Fibroblast of the conjunctiva (primary cell): ENCODE measurements around the gene POLE3.
"Not testable (repeated sequence)": the region's sequence is repeated elsewhere in the genome, so short reads cannot be mapped to it uniquely, and the experiment has no call there.

Source experiments
- DNase-seq: peaks from one replicate; pipeline ENCODE4 v3.0.0-alpha.2; 2010; ENCODE audit warnings: low read depth

The POLE3 gene, protein sequence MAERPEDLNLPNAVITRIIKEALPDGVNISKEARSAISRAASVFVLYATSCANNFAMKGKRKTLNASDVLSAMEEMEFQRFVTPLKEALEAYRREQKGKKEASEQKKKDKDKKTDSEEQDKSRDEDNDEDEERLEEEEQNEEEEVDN

DNA sequence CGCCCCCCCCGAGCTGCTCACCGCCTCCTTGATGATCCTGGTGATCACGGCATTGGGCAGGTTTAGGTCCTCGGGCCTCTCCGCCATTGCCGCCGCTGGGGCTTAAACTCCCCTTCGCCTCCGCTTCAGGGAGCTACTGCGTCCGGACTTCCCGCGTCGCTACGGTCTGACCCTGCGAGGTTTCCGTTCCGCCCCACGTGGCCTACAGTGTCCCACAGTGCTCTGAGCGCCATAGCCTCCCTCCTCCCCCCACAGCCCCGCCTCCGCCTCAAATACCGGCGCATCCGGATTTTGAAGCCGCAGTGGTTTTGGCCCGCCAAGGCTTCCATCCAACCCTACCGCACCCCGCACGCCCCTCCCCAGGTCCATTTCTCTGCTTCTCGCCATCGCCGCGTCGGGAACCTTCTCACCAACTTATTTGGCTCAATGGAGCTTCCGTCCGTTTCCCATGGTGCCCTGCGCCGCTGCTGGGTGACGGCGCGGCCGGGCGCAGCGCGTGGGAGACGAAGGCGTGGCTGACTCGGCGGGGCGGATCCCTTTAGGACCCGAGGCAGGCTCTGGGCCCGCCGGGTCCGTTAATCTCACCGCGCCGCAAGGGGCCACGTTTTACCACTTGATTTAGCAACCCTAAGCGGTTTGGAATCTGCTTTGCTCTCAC, at the start of gene POLE3, which contains the start of gene C9orf43:
Gene POLE3 (minus strand): TSS at position 469 of the 658 bp plus-strand sequence. CDS start 382 bp downstream, at position 87.
Gene C9orf43 (plus strand): TSS at position 541 of the 658 bp plus-strand sequence. CDS start 2,747 bp downstream, outside the sequence.
- DNase-seq: peak; percentile 90

DNA sequence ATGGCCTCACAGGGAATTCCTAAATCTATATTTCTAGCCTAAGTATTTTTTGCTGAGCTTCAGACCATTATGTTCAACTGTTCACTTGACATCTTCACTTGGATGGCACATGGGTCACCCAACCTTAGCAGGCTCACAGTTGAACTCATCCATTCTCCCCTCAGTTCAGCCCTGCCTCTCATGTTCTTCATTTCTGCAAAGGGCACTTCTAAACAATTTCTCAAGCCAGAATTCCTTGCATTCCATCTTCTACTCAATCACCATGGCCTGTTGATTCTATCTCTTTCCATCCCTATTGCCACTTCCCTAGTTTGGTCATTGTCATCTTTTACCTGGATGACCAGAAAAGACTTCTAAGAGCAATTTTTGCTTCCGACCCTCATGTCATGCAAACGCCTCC, 45.8 kb upstream of the POLE3 start:
- no peak for DNase-seq

DNA sequence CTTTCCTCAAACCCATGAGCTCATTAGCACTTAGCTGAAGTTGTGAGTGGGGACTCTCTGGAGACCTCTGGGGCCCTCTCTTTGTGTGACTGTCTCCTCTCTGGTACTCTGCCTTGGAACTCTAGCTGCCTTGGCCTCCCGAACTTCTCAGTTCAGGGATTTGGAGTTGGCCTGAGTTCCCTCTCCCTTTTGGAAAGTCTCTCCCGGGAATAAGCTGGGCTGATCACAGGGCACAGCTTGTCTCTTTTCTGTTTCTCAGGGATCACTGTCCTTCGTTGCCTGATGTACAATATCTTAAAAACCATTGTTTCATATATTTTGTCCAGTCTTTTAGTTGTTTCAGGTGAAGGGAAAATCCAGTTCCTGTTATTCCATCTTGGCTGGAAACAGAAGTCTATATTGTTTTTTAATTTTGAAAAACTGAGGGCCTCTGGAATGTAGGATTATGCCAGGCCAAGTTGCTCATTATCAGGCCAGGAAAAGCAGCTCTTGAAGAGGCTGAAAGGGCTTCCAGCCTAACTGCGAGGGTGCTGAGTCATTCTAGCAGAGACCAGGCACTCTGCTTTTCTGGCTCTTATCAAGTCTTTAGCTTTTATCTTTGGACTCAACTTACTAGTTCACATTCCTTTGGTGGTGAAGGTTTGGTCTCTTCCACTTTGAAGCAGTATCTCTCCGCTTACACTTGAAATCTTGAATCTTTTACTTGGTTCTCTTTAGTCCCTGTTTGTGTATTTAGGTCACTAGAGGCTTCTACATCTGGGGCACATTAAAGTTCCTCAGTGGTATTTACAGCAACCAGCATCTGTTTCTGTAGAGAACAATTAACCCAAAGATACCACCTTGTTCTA, 44.7 kb upstream of the POLE3 start:
- peak; percentile 60 for DNase-seq

DNA sequence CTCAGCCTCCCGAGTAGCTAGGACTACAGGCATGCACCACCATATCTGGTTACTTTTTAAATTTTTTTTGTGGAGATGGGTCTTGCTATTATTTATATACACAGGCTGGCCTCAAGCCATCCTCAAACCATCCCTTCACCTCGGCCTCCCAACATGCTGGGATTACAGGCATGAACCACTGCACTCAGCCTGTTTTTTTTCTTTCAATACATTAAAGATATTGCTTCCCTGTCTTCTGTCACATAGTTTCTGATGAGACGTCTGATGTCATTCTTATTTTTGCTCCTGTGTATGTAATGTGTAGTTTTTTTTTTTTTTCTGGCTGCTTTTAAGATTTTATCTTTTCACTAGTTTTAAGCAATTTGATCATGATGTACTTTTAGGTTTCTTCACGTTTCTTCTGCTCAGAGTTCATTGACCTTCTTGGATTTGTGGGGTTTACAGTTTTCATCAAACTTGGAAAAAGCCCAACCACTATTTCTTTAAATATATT, 41.7 kb upstream of the POLE3 start:
- DNase-seq: no peak

DNA sequence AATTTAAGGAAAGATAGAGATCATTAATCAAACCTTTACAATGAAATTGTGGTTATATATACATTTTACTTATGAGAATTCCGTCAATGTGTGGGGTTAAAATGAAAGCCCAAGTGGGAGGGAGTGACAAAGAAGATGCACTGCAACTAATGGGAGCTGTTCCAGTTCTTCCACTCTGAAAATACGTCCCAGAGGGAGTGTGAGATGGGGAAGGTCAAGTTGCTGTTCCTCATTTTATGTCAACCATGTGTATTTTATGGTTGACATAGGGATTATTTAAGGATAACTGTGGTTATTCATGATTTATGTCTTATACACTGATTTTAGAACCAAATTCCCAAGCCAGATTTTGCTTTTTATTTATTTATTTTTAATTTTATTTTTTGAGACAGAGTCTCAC, 38.9 kb upstream of the POLE3 start:
- no peak for DNase-seq

DNA sequence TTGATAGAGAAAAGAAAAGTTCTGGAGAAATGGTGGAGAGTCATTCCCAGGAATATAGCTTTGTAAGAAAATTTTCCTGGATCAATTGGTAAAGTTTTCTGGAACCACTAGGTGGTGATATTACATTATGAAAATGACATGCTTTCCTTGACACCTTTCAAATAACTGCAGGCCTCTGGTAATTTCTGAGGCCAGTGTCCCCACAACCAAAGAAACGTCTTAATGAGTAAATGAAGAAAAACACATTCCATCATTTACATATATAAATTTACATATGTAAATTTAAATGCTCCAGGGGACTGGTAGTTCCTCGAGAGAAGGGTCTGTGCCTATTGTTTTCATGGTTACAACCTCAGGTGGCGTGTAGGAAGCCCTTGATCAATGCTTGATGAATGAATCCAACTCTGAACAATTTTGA, 35.9 kb upstream of the POLE3 start:
- DNase-seq: peak; percentile 35

DNA sequence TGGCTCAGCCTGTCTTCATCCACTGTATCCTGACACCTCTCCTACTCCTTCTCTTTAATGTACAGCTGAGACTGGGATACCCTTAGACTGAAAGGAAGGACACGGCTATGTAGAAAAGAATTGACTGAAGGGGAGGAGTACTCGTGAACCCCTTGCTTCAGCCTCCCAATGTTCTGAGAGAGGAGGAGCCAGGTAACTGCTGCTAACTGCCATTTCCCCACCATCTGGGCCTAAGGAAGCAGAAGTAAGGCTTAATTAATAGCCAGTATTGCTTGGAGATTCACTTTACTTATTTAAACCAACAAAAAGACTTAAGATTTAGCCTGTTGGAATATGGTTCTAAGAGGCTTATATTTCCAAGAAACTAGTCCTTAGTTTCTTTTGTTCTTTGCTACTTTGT, 34.3 kb upstream of the POLE3 start:
- DNase-seq: no peak

DNA sequence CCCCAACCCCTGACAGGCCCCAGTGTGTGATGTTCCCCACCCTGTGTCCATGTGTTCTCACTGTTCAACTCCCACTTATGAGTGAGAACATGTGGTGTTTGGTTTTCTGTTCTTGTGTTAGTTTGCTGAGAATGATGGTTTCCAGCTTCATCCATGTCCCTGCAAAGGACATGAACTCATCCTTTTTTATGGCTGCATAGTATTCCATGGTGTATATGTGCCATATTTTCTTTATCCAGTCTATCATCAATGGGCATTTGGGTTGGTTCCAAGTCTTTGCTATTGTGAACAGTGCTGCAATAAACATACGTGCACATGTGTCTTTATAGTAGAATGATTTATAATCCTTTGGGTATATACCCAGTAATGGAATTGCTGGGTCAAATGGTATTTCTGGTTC, 27.2 kb upstream of the POLE3 start:
- DNase-seq: not testable (repeated sequence)

DNA sequence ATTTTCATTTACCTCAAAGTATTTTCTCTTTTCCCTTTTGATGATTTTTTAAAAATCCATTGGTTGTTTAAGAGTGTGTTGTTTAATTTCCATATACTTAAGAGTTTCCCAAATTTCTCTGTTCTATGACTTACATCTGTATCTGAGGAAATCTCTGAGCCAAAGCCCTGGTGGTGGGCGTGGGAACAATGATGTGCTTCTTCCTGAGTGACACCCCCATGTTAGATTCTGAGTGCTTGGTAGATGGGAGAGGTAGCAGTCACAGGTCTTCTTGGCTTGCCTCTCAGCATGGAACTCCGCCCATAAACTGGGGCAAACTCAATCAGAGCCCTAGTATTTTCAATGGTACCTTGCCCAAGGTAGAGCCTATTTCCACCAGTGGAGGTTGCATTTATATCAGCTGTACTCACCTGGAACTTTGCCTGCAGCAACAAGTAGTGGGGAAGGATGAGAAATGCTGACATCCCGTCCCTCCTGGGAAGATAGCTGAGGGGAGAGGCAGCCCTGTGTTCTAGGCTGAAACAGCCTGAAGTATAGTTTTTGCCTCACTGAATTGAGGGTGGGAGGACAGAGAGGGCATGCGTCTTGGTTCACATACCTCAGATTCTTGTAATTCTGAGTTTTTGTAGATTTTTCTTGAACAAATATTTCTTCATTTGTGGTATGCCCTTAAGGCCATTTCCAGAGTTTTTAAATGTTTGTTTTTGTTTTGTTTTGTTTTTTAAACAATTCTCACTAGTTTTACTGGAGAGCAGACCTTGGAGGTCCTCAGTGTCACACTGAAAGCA, 26.4 kb upstream of the POLE3 start:
- no peak for DNase-seq

DNA sequence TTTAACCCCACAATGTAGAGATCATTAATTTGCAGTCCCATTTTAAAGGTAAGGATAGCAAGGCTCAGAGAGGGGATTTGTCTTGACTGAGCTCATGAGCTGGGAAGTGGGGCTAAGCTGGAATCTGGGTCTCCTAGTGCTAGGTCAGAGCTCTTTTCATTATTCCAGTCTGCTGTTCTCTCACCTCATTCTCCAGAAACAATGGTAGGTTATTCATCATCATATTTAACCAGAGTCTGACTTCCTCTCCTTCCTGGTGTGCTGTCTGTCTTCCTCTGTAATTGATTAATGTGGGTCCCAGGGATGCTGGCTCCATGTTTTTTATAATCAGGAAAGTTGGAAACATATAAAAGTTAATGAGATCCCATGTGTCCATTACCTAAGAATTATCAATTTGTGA, 20.7 kb upstream of the POLE3 start:
- no peak for DNase-seq

DNA sequence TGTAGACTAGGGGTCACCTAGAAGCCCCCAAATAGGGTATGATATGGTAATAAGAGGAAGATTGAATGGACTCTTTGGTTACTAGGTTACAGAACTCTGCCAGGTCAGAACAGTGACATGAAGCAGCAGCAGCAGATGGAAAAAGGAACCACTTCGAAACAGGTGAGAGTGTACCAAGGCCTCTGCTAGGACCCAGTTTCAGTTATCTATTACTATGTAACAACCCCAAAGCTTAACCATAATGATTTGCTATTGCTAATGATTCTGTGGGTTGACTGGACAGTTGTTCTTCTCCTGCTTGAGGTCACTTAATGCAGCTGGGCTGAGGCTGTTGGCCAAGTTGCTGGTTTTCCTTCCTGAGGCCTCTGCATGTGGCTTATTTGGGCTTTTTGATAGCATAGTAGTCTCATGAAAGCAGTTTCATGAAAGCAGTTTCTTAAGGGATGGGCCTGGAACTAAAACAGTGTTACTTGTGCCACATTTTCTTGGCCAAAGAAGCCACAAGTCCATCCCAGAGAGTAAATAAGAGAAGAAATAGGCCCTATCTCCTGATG, 17.7 kb upstream of the POLE3 start:
- DNase-seq: no peak

DNA sequence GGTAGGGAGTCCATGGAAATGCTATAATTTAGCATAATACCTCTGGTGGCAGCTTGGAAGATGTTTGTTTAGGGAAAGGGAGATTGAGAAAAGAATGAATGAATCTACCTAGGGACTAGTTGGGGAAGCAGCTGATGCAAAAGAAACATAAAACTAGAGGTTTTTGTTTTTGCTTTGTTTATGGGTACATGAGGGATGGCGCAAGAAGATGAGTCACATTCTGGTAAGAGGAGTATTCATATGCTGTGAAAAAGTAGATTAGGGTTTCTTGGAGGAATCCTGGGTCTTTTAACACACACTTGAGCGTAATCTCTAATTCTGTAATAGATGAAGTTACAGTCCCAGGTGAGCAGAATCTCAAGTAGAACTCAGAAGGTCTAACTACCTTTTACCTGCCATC, 17.2 kb upstream of the POLE3 start:
- DNase-seq: peak; percentile 12

DNA sequence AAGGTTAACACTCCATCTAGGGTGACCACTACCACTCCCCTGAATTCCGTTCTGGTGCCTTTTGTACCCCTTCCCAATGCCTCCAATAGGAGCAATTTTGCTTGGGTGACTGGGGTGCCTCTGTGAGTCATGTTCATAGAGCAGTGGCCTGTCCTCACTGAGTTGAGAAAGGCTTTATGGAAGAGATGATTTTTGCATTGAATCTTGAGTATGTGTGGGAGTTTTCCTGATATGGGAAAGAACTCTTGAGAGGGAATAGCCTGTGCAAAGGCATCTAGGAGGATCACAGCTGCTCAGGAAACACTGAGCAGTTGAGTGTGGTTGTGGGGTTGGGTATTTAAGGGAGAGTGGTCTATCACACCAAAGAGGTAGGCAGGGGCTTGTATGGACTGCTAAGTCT, 16.2 kb upstream of the POLE3 start:
- no peak for DNase-seq

DNA sequence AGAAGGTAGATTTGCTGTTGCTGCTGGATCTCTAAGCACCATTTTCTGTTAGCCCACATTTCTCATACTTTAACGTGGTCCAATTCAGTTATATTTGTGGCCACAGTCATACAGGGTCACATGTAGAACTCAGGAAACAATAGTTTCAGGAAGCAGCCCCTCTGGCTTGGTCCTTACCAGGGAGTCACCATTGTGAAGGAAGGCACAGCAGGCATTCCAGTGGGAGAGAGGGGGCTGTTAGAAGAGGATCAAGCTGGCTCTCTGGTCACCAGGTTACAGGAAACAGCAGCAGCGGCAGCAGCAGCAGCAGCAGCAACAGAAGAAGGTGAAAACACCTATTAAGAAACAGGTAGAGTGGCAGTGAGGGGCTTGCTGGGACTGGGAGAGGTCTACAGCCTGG, 14.6 kb upstream of the POLE3 start:
- no peak for DNase-seq

DNA sequence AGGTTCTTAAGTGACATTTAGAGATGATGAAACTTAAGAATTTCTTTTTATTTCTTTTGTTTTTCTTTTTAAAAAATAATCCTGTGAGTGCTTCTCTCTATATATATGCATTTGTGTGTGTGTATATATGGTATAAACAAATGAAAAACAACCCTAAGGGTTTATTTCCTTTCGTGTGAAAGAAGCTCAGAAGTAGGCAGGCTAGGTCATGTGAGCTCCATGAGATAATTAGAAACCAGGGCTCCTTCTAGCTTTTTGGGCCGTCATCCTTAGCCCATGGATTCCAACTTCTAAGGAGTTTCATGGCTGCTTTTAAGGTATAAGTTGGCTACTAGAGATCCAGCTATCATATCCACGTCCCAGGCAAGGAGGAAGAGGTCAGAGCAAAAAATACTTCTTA, 11.3 kb upstream of the POLE3 start:
- no peak for DNase-seq

DNA sequence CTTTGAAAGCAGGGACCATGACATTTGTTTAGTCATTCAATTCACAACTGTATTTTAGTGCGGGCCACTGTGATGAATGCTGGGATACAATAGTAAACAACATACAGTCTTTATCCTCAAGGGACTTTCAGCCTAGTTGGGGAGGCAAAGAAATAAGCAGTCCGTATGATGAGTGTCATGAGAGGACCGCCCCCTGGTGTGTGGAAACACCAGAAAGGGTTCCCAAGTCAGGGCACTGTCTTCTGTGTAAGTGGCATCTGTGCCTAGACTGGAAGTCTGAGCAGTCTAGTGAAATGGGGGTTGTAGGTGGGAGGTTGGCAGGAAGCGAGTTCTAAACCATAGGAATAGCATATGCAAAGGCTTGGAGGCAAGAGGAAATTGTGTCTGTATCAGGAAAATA, 6.9 kb upstream of the POLE3 start:
- no peak for DNase-seq

DNA sequence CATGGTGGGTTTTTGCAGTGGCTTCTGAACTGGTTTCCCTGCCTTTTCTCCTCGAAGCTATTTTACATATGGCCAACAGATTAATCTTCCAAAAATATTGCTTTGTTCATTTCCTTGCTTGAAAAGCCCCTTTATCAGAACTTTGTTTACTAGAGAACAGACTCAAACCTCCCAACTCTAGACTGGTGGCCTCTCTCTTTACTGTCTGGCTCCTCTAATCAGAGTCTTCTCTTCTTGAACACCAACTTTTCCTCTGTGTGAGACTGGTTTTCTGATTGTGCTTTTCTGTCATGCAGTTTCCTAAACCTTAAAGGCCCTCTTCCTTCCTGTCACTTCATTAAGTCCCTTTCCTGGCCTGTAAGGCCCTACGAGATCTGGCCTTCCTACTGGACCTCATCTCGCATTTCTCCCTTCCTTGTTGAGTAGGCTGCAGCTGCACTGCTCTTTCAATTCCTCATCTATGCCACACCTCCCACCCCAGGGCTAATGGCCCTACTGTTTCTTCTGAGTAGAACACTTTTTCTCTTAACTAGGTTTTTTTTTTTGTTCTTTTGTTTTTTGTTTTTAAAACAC, 5.8 kb upstream of the POLE3 start:
- no peak for DNase-seq

DNA sequence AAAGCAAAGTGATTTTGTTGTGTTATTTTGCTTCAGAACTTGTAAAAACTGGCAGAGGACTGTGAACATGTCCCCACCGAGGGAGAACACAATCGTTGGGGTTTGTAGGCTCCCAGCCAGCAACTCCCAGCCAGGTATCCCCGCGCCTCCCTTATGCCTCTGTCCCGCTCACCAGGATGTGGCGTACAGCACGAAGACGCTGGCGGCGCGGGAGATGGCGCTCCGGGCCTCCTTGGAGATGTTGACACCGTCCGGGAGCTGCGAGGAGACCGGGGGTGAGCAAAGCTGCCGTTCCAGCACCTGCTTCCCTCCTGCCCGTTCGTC, 630 bp downstream of the POLE3 start:
- DNase-seq: no peak

DNA sequence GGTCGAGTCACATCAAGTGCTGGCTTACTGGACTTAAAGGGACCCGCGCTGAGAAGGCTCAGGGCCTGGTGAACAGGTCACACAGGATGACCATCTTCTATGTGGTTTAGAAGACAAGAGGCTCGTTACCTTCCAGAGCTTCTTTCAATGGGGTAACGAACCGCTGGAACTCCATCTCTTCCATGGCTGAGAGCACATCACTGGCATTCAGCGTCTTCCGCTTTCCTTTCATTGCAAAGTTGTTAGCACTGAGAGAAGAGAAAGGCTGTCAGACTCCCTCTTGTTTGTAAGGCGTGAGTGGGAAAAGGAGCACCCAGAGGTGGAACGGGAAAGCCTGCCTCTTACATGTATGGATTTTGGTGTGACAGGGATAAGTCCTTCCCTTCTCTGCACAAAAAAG, 994 bp downstream of the POLE3 start:
- no peak for DNase-seq

DNA sequence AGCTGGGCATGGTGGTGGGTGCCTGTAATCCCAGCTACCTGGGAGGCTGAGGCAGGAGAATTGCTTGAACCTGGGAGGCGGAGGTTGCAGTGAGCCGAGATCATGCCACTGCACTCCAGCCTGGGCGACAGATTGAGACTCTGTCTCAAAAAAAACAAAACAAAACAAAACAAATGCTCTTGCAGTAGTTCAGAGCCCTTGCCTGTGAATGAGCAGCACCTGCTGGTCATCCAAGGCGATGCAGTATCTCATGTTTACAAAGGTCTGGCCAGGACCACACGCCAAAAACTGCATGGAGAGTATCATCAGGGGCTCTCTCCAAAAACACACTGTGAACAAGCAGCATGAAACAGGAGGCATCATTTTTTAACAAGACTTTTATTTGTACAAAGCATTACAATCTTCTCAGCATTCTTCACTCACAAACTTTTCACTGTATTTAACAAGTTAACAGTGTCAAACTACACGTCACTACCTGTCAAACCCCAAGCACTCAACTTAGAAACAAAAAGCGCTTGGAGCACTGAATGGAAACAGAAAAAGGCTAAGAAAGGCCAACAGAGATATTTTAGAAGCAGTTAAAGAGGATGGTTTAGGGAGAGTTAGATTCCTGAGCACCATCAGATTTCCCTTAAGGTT, 3.5 kb downstream of the POLE3 start:
- peak; percentile 65 for DNase-seq

DNA sequence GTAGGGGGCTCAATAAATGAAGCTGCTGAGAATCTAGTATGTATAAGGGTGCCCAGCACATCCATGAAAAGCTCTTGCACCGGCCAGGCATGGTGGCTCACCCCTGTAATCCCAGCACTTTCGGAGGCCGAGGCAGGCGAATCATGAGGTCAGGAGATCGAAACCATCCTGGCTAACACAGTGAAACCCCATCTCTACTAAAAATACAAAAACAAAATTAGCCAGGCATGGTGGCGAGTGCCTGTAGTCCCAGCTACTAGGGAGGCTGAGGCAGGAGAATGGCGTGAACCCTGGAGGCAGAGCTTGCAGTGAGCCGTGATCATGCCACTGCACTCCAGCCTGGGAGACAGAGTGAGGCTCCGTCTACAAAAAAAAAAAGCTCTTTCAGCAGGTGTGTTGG, 4.1 kb downstream of the POLE3 start:
- DNase-seq: not testable (repeated sequence)
